NB4 (cell line): ENCODE results near the gene GNAI1.

Experiments
- MYC ChIP-seq: IDR thresholded peaks from 2 replicates; pipeline ENCODE4 v1.6.1; 2011; ENCODE audit warnings: low read depth, low read length
- POLR2A ChIP-seq: IDR thresholded peaks from 2 replicates; pipeline ENCODE4 v1.6.1; 2011; ENCODE audit warnings: mild to moderate bottlenecking; ENCODE audit not compliant: insufficient read length; ENCODE audit errors: extremely low read depth
- TF ChIP-seq, protein P1 (sequence below): IDR thresholded peaks from one replicate; pipeline ENCODE4 v1.5.1; 2012; ENCODE audit warnings: low read depth, low read length

- TF ChIP-seq POLR2A (no peak), MYC (no peak)
- TF ChIP-seq, protein P1, sequence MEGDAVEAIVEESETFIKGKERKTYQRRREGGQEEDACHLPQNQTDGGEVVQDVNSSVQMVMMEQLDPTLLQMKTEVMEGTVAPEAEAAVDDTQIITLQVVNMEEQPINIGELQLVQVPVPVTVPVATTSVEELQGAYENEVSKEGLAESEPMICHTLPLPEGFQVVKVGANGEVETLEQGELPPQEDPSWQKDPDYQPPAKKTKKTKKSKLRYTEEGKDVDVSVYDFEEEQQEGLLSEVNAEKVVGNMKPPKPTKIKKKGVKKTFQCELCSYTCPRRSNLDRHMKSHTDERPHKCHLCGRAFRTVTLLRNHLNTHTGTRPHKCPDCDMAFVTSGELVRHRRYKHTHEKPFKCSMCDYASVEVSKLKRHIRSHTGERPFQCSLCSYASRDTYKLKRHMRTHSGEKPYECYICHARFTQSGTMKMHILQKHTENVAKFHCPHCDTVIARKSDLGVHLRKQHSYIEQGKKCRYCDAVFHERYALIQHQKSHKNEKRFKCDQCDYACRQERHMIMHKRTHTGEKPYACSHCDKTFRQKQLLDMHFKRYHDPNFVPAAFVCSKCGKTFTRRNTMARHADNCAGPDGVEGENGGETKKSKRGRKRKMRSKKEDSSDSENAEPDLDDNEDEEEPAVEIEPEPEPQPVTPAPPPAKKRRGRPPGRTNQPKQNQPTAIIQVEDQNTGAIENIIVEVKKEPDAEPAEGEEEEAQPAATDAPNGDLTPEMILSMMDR = no peak
Observed at GRCh38 chr7:80224415-80224814, 89.8 kb downstream of the GNAI1 start.
